Glutamatergic neuron (in vitro differentiated cells): ENCODE data around the gene MSH2. TPM values are rescaled to one million over a fixed set of nuclear protein-coding genes. Genes with fewer than 3 reads are reported as not detected.

Source experiments
- DNase-seq: peaks from one replicate; pipeline ENCODE4 v3.0.0; 2022
- H3K27ac Mint-ChIP-seq: one replicate; pipeline ENCODE4 v1.8.0; 2020; ENCODE audit warnings: mild to moderate bottlenecking, mixed read lengths, inconsistent platforms; ENCODE audit not compliant: unreplicated experiment
- H3K27me3 Mint-ChIP-seq: one replicate; pipeline ENCODE4 v1.8.0; 2020; ENCODE audit warnings: mild to moderate bottlenecking, moderate library complexity, mixed read lengths, inconsistent platforms; ENCODE audit not compliant: unreplicated experiment
- H3K36me3 Mint-ChIP-seq: one replicate; pipeline ENCODE4 v1.8.0; 2020; ENCODE audit warnings: mild to moderate bottlenecking, mixed read lengths, inconsistent platforms; ENCODE audit not compliant: unreplicated experiment
- H3K4me1 Mint-ChIP-seq: one replicate; pipeline ENCODE4 v1.8.0; 2020; ENCODE audit warnings: mild to moderate bottlenecking, low read depth, mixed read lengths, inconsistent platforms; ENCODE audit not compliant: unreplicated experiment
- H3K4me3 Mint-ChIP-seq: one replicate; pipeline ENCODE4 v1.8.0; 2020; ENCODE audit warnings: mild to moderate bottlenecking, mixed read lengths, inconsistent platforms; ENCODE audit not compliant: unreplicated experiment
- H3K9me3 Mint-ChIP-seq: one replicate; pipeline ENCODE4 v1.8.0; 2020; ENCODE audit warnings: mild to moderate bottlenecking, moderate library complexity, mixed read lengths, inconsistent platforms; ENCODE audit not compliant: unreplicated experiment
- CTCF ChIP-seq: fragments of 200-600 bp; sonication (generic); IDR thresholded peaks from one replicate; pipeline ENCODE4 v1.5.0; 2021; ENCODE audit not compliant: partially characterized antibody, unreplicated experiment
- total RNA-seq: library from RNA; stranded (reverse); fragmentation: NEBNext Ultra II Directional; extraction: Animal tissue kit (Norgen Biotek cat#: 25700); gene quantifications from one replicate; pipeline ENCODE4 v1.2.1, GENCODE V29; 2021; ENCODE audit not compliant: unreplicated experiment

MSH2 gene
- total RNA-seq, 1 donor from 2014 or later = 27.9 TPM

DNA sequence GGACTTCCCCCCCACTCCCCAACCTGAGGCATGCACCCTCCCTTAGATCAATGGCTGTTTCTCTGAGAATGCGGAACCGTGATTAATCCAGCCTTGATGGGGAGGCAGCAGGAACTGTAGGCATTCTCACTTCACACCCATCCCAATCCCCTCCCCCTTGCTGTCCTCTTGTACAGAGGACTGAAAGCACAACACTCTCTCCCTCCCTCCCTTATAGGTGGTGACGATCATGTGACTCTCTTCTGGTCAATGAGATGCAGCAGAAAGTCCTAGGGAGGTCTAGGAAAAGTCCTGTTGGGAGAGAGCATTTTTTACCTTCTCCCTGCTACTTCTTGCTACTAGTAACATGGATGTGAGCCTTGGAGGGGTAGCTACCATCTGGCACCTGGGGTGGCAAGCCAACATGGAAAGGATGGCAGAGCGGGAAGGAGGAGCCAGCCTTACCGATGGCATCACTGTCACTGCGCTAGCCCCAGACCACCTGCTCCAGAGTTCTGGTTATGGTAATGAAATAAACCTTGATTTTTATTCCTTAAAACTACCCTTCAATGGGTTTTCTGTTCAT is 106.9 kb downstream of the MSH2 start:
- Mint-ChIP-seq H3K4me3 (no peak overlapping the region), H3K27ac (no peak overlapping the region), H3K36me3 (peaks cover 17% of the 10 kb centered on the region), H3K4me1 (no peaks in the 10 kb centered on the region), H3K9me3 (peaks cover 8% of the 10 kb centered on the region), H3K27me3 (peaks cover 2% of the 10 kb centered on the region)
- TF ChIP-seq CTCF = no peak
- DNase-seq = no peak

- DNase-seq = no peak
- H3K9me3 Mint-ChIP-seq = peaks cover 8% of the 10 kb centered on the region
- H3K4me3 Mint-ChIP-seq = no peak overlapping the region
- no peak for TF ChIP-seq CTCF
- no peak overlapping the region for H3K27ac Mint-ChIP-seq
- peaks cover 4% of the 10 kb centered on the region for H3K27me3 Mint-ChIP-seq
- peaks cover 11% of the 10 kb centered on the region for H3K36me3 Mint-ChIP-seq
- peaks cover 4% of the 10 kb centered on the region for H3K4me1 Mint-ChIP-seq
Measured at GRCh38 chr2:47510745-47511144, 107.8 kb downstream of the MSH2 start.

- Mint-ChIP-seq H3K9me3 (peaks cover 5% of the 10 kb centered on the region), H3K4me3 (no peak overlapping the region), H3K36me3 (peaks cover 11% of the 10 kb centered on the region), H3K27me3 (peaks cover 4% of the 10 kb centered on the region), H3K4me1 (peaks cover 8% of the 10 kb centered on the region), H3K27ac (no peak overlapping the region)
- DNase-seq = no peak
- TF ChIP-seq CTCF = no peak
Measured at GRCh38 chr2:47512581-47513083, 109.7 kb downstream of the MSH2 start.

DNA sequence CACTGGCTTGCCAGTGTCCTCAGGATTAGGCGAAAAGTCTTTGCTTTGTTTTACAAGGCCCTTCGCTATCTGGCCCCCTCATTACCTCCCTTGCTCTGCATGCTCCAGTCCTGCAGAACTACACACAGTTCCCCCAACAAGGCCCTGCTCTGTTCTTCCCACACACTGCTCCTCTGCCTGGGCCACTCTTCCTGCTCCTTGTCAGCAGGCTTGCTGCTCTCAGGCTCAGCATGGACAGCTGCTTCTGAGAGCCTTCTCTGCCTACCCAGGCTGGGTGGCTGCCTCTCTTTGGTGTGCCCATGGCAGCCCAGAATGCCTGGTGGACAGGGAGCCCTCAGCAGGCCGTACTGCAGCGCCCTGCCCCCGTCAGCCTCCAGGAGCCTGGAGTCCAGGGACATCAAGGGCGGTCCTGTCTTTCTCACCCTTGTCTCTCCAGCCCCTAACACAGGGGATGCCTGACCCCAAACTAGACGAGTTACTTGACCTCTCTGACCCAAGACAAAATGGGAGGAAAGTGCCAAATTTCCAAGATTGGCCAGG is 111.1 kb downstream of the MSH2 start:
- Mint-ChIP-seq H3K27me3 (peaks cover 3% of the 10 kb centered on the region), H3K27ac (no peak overlapping the region), H3K4me1 (peaks cover 8% of the 10 kb centered on the region), H3K9me3 (peaks cover 3% of the 10 kb centered on the region), H3K36me3 (peaks cover 11% of the 10 kb centered on the region), H3K4me3 (no peak overlapping the region)
- DNase-seq = no peak
- TF ChIP-seq CTCF = no peak

- Mint-ChIP-seq H3K4me3 (no peak overlapping the region), H3K27ac (no peak overlapping the region), H3K36me3 (peaks cover 11% of the 10 kb centered on the region)
Measured at GRCh38 chr2:47516360-47517104, 113.6 kb downstream of the MSH2 start.

More at GRCh38 chr2:47516360-47517104, 113.6 kb downstream of the MSH2 start:
- no peak for DNase-seq
- H3K9me3 Mint-ChIP-seq = peaks cover 6% of the 10 kb centered on the region
- no peak for TF ChIP-seq CTCF
- H3K4me1 Mint-ChIP-seq = peaks cover 13% of the 10 kb centered on the region
- H3K27me3 Mint-ChIP-seq = peaks cover 3% of the 10 kb centered on the region
